H9 (cell line): Measurements from ENCODE around the gene CLCN5. TPM values are rescaled to one million over a fixed set of nuclear protein-coding genes. Genes with fewer than 3 reads are reported as not detected.

Source experiments
- DNase-seq: peaks from one replicate; pipeline ENCODE4 v3.0.0-alpha.2; 2017
- H2AFZ ChIP-seq: one replicate; pipeline ENCODE4 v1.6.1; 2013; ENCODE audit warnings: mild to moderate bottlenecking, low read length, control low read depth, moderate library complexity
- H2AK5ac ChIP-seq: 2 replicates; pipeline ENCODE4 v1.6.1; 2013; ENCODE audit warnings: low read length, control low read depth, mixed read lengths; ENCODE audit not compliant: insufficient read length
- H2BK120ac ChIP-seq: one replicate; pipeline ENCODE4 v1.6.1; 2013; ENCODE audit warnings: low read depth, mild to moderate bottlenecking, low read length, control low read depth, inconsistent platforms; ENCODE audit not compliant: poor library complexity, severe bottlenecking
- H2BK12ac ChIP-seq: 2 replicates; pipeline ENCODE4 v1.6.1; 2013; ENCODE audit warnings: low read length, control low read depth, mixed read lengths, low read depth; ENCODE audit not compliant: insufficient read length
- H2BK15ac ChIP-seq: 2 replicates; pipeline ENCODE4 v1.6.1; 2013; ENCODE audit warnings: low read depth, low read length, control low read depth
- H2BK20ac ChIP-seq: one replicate; pipeline ENCODE4 v1.6.1; 2013; ENCODE audit warnings: low read depth, mild to moderate bottlenecking, low read length, control low read depth, inconsistent platforms; ENCODE audit not compliant: poor library complexity, severe bottlenecking
- H2BK5ac ChIP-seq: 2 replicates; pipeline ENCODE4 v1.6.1; 2013; ENCODE audit warnings: low read length, control low read depth, mixed read lengths; ENCODE audit not compliant: insufficient read length
- H3K14ac ChIP-seq: 2 replicates; pipeline ENCODE4 v1.6.1; 2013; ENCODE audit warnings: low read length, control low read depth; ENCODE audit not compliant: insufficient read depth
- H3K18ac ChIP-seq: 2 replicates; pipeline ENCODE4 v1.6.1; 2013; ENCODE audit warnings: low read depth, mild to moderate bottlenecking, mixed read lengths, low read length, control low read depth; ENCODE audit not compliant: insufficient read length
- H3K23ac ChIP-seq: 2 replicates; pipeline ENCODE4 v1.6.1; 2013; ENCODE audit warnings: low read length, control low read depth, mixed read lengths, low read depth; ENCODE audit not compliant: insufficient read length
- H3K23me2 ChIP-seq: 2 replicates; pipeline ENCODE4 v1.6.1; 2013; ENCODE audit warnings: low read depth, mild to moderate bottlenecking, mixed read lengths, low read length, control low read depth; ENCODE audit not compliant: insufficient read length, poor library complexity, severe bottlenecking
- H3K27ac ChIP-seq: 2 replicates; pipeline ENCODE4 v1.5.1; 2013; ENCODE audit warnings: low read length, control low read depth, mixed read lengths, low read depth; ENCODE audit not compliant: insufficient read length
- H3K27me3 ChIP-seq: 2 replicates; pipeline ENCODE4 v1.6.1; 2013; ENCODE audit warnings: low read length, control low read depth, inconsistent platforms; ENCODE audit not compliant: insufficient read depth
- H3K4ac ChIP-seq: 2 replicates; pipeline ENCODE4 v1.6.1; 2013; ENCODE audit warnings: low read depth, mild to moderate bottlenecking, control low read depth, inconsistent platforms, low read length, moderate library complexity
- H3K4me1 ChIP-seq: 2 replicates; pipeline ENCODE4 v1.6.1; 2013; ENCODE audit warnings: low read length, control low read depth, inconsistent platforms; ENCODE audit not compliant: insufficient read depth
- H3K4me2 ChIP-seq: 2 replicates; pipeline ENCODE4 v1.6.1; 2013; ENCODE audit warnings: low read length, control low read depth, mixed read lengths; ENCODE audit not compliant: insufficient read length, insufficient read depth
- H3K56ac ChIP-seq: 2 replicates; pipeline ENCODE4 v1.6.1; 2013; ENCODE audit warnings: low read depth, mild to moderate bottlenecking, mixed read lengths, low read length, control low read depth; ENCODE audit not compliant: insufficient read length
- H3K79me1 ChIP-seq: 2 replicates; pipeline ENCODE4 v1.6.1; 2013; ENCODE audit warnings: low read depth, mild to moderate bottlenecking, moderate library complexity, low read length, control low read depth, inconsistent platforms; ENCODE audit not compliant: insufficient read depth, poor library complexity, severe bottlenecking
- H3K79me2 ChIP-seq: 2 replicates; pipeline ENCODE4 v1.6.1; 2013; ENCODE audit warnings: low read length, control low read depth, inconsistent platforms; ENCODE audit not compliant: insufficient read depth
- H3K9ac ChIP-seq: 2 replicates; pipeline ENCODE4 v1.6.1; 2013; ENCODE audit warnings: low read length, control low read depth, mixed read lengths; ENCODE audit not compliant: insufficient read length; ENCODE audit errors: extremely low read depth
- H3K9me3 ChIP-seq: one replicate; pipeline ENCODE4 v1.6.1; 2013; ENCODE audit warnings: low read depth, low read length, inconsistent platforms; ENCODE audit not compliant: control insufficient read depth
- H3T11ph ChIP-seq: one replicate; pipeline ENCODE4 v1.6.1; 2013; ENCODE audit warnings: mild to moderate bottlenecking, low read length, control low read depth, inconsistent platforms
- H4K20me1 ChIP-seq: one replicate; pipeline ENCODE4 v1.6.1; 2013; ENCODE audit not compliant: control insufficient read depth, insufficient read length, insufficient read depth
- H4K5ac ChIP-seq: 2 replicates; pipeline ENCODE4 v1.6.1; 2013; ENCODE audit warnings: low read depth, mild to moderate bottlenecking, mixed read lengths, low read length, control low read depth; ENCODE audit not compliant: insufficient read length
- H4K8ac ChIP-seq: replicated peaks from 2 replicates; pipeline ENCODE4 v1.6.1; 2013; ENCODE audit warnings: low read length, control low read depth, mixed read lengths, low read depth; ENCODE audit not compliant: insufficient read length
- H4K91ac ChIP-seq: 2 replicates; pipeline ENCODE4 v1.6.1; 2013; ENCODE audit warnings: low read depth, mild to moderate bottlenecking, moderate library complexity, mixed read lengths, low read length, control low read depth; ENCODE audit not compliant: insufficient read length
- H3K27ac Mint-ChIP-seq, 3 experiments: 2 replicates in 2 of 3; 3 replicates in 1 of 3; pipeline ENCODE4 v1.8.0; 2020 to 2021; ENCODE audit warnings: mixed read lengths in 3 of 3, mild to moderate bottlenecking in 1 of 3, moderate library complexity in 1 of 3
- H3K27me3 Mint-ChIP-seq: 2 replicates; pipeline ENCODE4 v1.8.0; 2021; ENCODE audit warnings: low read depth, mild to moderate bottlenecking, moderate library complexity, mixed read lengths
- H3K36me3 Mint-ChIP-seq, 3 experiments: 2 replicates in 2 of 3; 3 replicates in 1 of 3; pipeline ENCODE4 v1.8.0; 2020 to 2021; ENCODE audit warnings: low read depth in 3 of 3, mixed read lengths in 3 of 3; ENCODE audit not compliant: insufficient read depth in 1 of 3
- H3K4me1 Mint-ChIP-seq, 2 experiments: 2 replicates each; pipeline ENCODE4 v1.8.0; 2020; ENCODE audit warnings: mixed read lengths in 2 of 2
- H3K4me3 Mint-ChIP-seq, 2 experiments: 2 replicates in 1 of 2; 3 replicates in 1 of 2; pipeline ENCODE4 v1.8.0; 2020 to 2021; ENCODE audit warnings: mild to moderate bottlenecking in 2 of 2, mixed read lengths in 2 of 2, moderate library complexity in 1 of 2
- H3K9me3 Mint-ChIP-seq, 2 experiments: 2 replicates in 1 of 2; 3 replicates in 1 of 2; pipeline ENCODE4 v1.8.0; 2020; ENCODE audit warnings: mild to moderate bottlenecking in 2 of 2, mixed read lengths in 2 of 2, moderate library complexity in 1 of 2
- WGBS: extraction: QIAGEN DNeasy Blood & Tissue Kit; methylation state at CpG from one replicate; pipeline ENCODE4 v1.1.7; 2013; ENCODE audit warnings: missing lambda C conversion rate, low lambda C conversion rate, mixed read lengths; ENCODE audit not compliant: insufficient read length; ENCODE audit errors: extremely low coverage; 5-methylcytosine and 5-hydroxymethylcytosine counted together
- total RNA-seq: library from RNA; stranded (reverse); gene quantifications from 2 replicates; pipeline ENCODE4 v1.2.1, GENCODE V29; 2021
- TF ChIP-seq, protein P1 (sequence below): fragments of 200-600 bp; sonication (generic); conservative IDR thresholded peaks from 3 replicates; pipeline ENCODE4 v1.8.0; 2021; ENCODE audit warnings: antibody characterized with exemption, mild to moderate bottlenecking

The CLCN5 gene
- total RNA-seq, 1 experiment from 2014 or later = 5.9 TPM

DNA sequence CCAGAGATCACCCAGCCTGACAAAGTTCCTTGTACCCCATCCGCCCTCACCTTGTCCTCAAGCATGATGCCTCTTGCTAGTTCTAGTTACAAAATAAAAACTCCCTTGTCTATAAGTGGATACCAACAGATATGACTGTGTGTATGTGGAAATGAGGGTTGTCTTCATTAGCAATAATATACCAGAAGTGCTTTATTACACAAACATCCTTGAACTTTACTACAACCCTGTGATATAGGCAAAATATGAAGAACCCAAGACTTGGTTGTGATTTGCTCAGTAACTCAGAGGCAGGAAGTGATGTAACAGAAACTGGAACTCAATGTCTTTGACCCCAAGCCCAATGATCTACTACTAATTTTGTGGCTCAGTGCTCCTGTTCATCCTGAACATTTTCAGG lies 180.8 kb downstream of the CLCN5 start:
- no peaks in the 10 kb centered on the region for H3K79me1 ChIP-seq
- H2BK120ac ChIP-seq = no peak overlapping the region
- H4K20me1 ChIP-seq = no peaks in the 10 kb centered on the region
- H2AFZ ChIP-seq = no peak overlapping the region
- H3K56ac ChIP-seq = no peak overlapping the region
- H2AK5ac ChIP-seq = no peak overlapping the region
- Mint-ChIP-seq H3K9me3 (peaks cover 65 to 68% of the 10 kb centered on the region in 2 experiments), H3K27me3 (no peaks in the 10 kb centered on the region), H3K27ac (no peak overlapping the region), H3K4me3 (no peak overlapping the region), H3K4me1 (peaks cover 10 to 11% of the 10 kb centered on the region in 2 experiments), H3K36me3 (peaks cover 0 to 3% (median 0%) of the 10 kb centered on the region in 3 experiments; a peak in 2 of 7 replicates)
- no peaks in the 10 kb centered on the region for H3K27me3 ChIP-seq
- H3K9ac ChIP-seq = no peak overlapping the region
- peaks cover 4% of the 10 kb centered on the region for H3K4me1 ChIP-seq
- H4K91ac ChIP-seq = no peak overlapping the region
- no peak overlapping the region for H2BK12ac ChIP-seq
- no peaks in the 10 kb centered on the region for H3K79me2 ChIP-seq
- H3K9me3 ChIP-seq = no peaks in the 10 kb centered on the region
- H3K4me2 ChIP-seq = no peak overlapping the region
- no peak overlapping the region for H2BK20ac ChIP-seq
- DNase-seq = no peak
- no peak overlapping the region for H2BK5ac ChIP-seq
- H3T11ph ChIP-seq = no peak overlapping the region
- H3K27ac ChIP-seq = no peak overlapping the region
- no peak overlapping the region for H3K14ac ChIP-seq
- no peaks in the 10 kb centered on the region for H3K23me2 ChIP-seq
- no CpG with 5 or more reads among the region's 1 CpG for WGBS
- no peak overlapping the region for H4K5ac ChIP-seq
- H3K23ac ChIP-seq = no peak overlapping the region
- TF ChIP-seq, protein P1, sequence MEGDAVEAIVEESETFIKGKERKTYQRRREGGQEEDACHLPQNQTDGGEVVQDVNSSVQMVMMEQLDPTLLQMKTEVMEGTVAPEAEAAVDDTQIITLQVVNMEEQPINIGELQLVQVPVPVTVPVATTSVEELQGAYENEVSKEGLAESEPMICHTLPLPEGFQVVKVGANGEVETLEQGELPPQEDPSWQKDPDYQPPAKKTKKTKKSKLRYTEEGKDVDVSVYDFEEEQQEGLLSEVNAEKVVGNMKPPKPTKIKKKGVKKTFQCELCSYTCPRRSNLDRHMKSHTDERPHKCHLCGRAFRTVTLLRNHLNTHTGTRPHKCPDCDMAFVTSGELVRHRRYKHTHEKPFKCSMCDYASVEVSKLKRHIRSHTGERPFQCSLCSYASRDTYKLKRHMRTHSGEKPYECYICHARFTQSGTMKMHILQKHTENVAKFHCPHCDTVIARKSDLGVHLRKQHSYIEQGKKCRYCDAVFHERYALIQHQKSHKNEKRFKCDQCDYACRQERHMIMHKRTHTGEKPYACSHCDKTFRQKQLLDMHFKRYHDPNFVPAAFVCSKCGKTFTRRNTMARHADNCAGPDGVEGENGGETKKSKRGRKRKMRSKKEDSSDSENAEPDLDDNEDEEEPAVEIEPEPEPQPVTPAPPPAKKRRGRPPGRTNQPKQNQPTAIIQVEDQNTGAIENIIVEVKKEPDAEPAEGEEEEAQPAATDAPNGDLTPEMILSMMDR = no peak
- H2BK15ac ChIP-seq = no peak overlapping the region
- no peak overlapping the region for H3K18ac ChIP-seq
- no peak overlapping the region for H4K8ac ChIP-seq
- no peak overlapping the region for H3K4ac ChIP-seq
